ENCODE measurements around the gene C12orf57.

GRCh38 chr12:6904280-6905276 is 39.2 kb upstream of the C12orf57 start, which contains the start of gene LRRC23:
- TF ChIP-seq CTCF (conservative IDR thresholded peaks at IDR 0.05 in 1 of 2, IDR thresholded peaks at IDR 0.05 in 1 of 2; ENCODE audit: extremely low read depth in 1 of 2, insufficient read depth in 1 of 2, low read depth in 1 of 2, low read length in 2 of 2) (no peak), EZH2 (IDR thresholded peaks at IDR 0.05; ENCODE audit: borderline replicate concordance, low read length) (no peak)

All from mammary epithelial cell (primary cell).